Calu3 (cell line): ENCODE data around the gene C6orf15. TPM values are rescaled to one million over a fixed set of nuclear protein-coding genes. Genes with fewer than 3 reads are reported as not detected.

Source experiments
- BruUV-seq: library from RNA; stranded (reverse); fragments of 400-500 nt; replicated peaks from 2 replicates; lab custom pipeline; 2021; lab: Mats Ljungman, UMichigan
- CTCF ChIA-PET: fragments of 300-600 bp; sonication (Branson Sonifier 250); formaldehyde crosslinking; loops from one replicate; lab custom pipeline; 2022; ENCODE audit warnings: antibody characterized with exemption; lab: Charles Lee
- DNase-seq: peaks from one replicate; pipeline ENCODE4 v3.0.0; 2022
- H3K27ac Mint-ChIP-seq: one replicate; pipeline ENCODE4 v1.8.0; 2022; ENCODE audit warnings: mixed read lengths; ENCODE audit not compliant: unreplicated experiment
- H3K27me3 Mint-ChIP-seq: one replicate; pipeline ENCODE4 v1.8.0; 2022; ENCODE audit warnings: mixed read lengths; ENCODE audit not compliant: unreplicated experiment
- H3K36me3 Mint-ChIP-seq: one replicate; pipeline ENCODE4 v1.8.0; 2022; ENCODE audit warnings: mild to moderate bottlenecking, moderate library complexity, mixed read lengths; ENCODE audit not compliant: insufficient read depth, unreplicated experiment
- H3K4me1 Mint-ChIP-seq: one replicate; pipeline ENCODE4 v1.8.0; 2022; ENCODE audit warnings: mild to moderate bottlenecking, low read depth, mixed read lengths; ENCODE audit not compliant: unreplicated experiment
- H3K4me3 Mint-ChIP-seq: one replicate; pipeline ENCODE4 v1.8.0; 2022; ENCODE audit warnings: mild to moderate bottlenecking, low read depth, moderate library complexity, mixed read lengths; ENCODE audit not compliant: unreplicated experiment
- H3K9me3 Mint-ChIP-seq: one replicate; pipeline ENCODE4 v1.8.0; 2022; ENCODE audit warnings: low read depth, mixed read lengths; ENCODE audit not compliant: unreplicated experiment
- CTCF ChIP-seq: fragments of 200-600 bp; IDR thresholded peaks from one replicate; pipeline ENCODE4 v1.8.0; 2022; ENCODE audit warnings: antibody characterized with exemption; ENCODE audit not compliant: unreplicated experiment
- intact Hi-C: fragments of 100-400 bp; cut with micrococcal nuclease; formaldehyde crosslinking; loops from one replicate; pipeline ENCODE4 v1.10.0; 2022; ENCODE audit not compliant: unreplicated experiment
- total RNA-seq: library from RNA; stranded (reverse); gene quantifications from 2 replicates; pipeline ENCODE4 v1.2.3, GENCODE V29; 2022

The C6orf15 gene
- total RNA-seq, 1 experiment from 2014 or later = not detected

DNA sequence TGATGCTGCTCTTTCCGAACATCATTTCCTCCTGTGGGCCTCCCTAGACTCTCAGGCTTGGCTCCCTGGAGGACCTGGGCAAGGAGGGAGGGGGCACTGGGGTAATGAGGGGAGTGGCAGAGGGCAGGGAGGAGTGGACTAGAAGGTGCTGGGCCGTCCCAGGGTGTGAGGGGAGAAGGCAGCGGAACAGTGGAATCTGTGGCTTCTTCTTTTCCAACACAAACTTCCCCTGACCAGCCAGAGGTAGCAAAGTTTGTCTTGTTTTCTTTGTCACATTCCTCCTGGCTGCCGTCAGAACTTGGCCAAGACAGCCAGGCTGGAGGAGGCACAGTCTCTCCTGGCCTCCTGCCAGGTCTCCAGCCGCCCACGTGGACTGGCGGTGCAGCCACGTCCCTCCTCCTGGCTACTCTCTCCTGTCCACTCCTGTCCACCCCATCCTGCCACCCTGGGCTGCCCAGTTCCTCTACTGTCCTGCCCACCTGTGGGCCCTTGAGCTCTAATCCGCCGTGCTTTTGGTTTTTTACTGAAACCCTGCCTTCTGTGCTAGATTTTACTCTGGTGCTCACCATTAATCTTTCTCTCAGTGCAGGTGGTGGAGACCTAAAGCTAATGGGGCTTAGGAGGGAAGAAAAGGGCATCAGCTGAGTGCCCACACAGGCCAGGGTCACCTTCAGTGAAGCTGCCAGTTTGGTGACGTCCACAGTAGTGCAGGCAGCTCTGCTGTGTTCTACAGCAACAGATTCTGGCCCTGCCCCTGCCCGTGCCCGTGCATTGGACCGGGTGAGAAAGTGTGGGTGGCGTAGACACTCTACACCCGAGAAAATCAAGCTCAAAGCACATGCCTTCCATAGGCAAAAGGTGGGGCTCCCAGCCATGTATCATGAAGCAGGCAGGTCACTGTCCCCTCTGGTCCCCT, 10.7 kb upstream of the C6orf15 start:
- TF ChIP-seq CTCF = no peak
- BruUV-seq = no TSS peak
- intact Hi-C loops = no loop called here
- Mint-ChIP-seq H3K36me3 (peaks cover 39% of the 10 kb centered on the region), H3K4me1 (peaks cover 56% of the 10 kb centered on the region), H3K27ac (peak overlapping the region; percentile 91), H3K27me3 (no peaks in the 10 kb centered on the region), H3K4me3 (peak overlapping the region; percentile 42), H3K9me3 (no peaks in the 10 kb centered on the region)
- peak; percentile 99 for DNase-seq
- CTCF ChIA-PET = interaction anchor here (0.9 kb wide), 1 partner anchor 21 kb away, joined by 4 read pairs; no protein-coding TSS in a partner anchor

GRCh38 chr6:31121131-31121790, 8.9 kb upstream of the C6orf15 start:
- Mint-ChIP-seq H3K27me3 (no peaks in the 10 kb centered on the region), H3K27ac (peak overlapping the region; percentile 19), H3K36me3 (peaks cover 21% of the 10 kb centered on the region), H3K4me3 (no peak overlapping the region), H3K4me1 (peaks cover 48% of the 10 kb centered on the region), H3K9me3 (no peaks in the 10 kb centered on the region)
- BruUV-seq = no TSS peak
- DNase-seq = no peak
- intact Hi-C loops = no loop called here
- CTCF ChIA-PET = interaction anchor here (0.7 to 1.2 kb wide), 2 partner anchors 42 to 48 kb away, joined by 3 to 4 read pairs; no protein-coding TSS in a partner anchor
- no peak for TF ChIP-seq CTCF

GRCh38 chr6:31120151-31120915, 8.0 kb upstream of the C6orf15 start, which contains the start of gene CDSN:
Gene CDSN, minus strand, starts transcription at chr6:31120446. Its CDS starts 27 bp downstream, at chr6:31120419.
- CTCF ChIA-PET = interaction anchor here (0.7 kb wide), 1 partner anchor 342 kb away, joined by 3 read pairs; no protein-coding TSS in a partner anchor
- H3K36me3 Mint-ChIP-seq = peaks cover 26% of the 10 kb centered on the region
- no TSS peak for BruUV-seq

More at GRCh38 chr6:31120151-31120915, 8.0 kb upstream of the C6orf15 start, which contains the start of gene CDSN:
- intact Hi-C loops = no loop called here
- peak within 1 kb of the TSS; percentile 15 for H3K27ac Mint-ChIP-seq
- TF ChIP-seq CTCF = no peak
- no peak for DNase-seq
- peaks cover 48% of the 10 kb centered on the region for H3K4me1 Mint-ChIP-seq
- H3K4me3 Mint-ChIP-seq = no peak within 1 kb of the TSS
- no peaks in the 10 kb centered on the region for H3K27me3 Mint-ChIP-seq
- H3K9me3 Mint-ChIP-seq = no peaks in the 10 kb centered on the region
